Activated CD8-positive, alpha-beta T cell treated with anti-CD3 and anti-CD28 coated beads, Interleukin-2, amount 10 ng/mL, durations not matched to agents 7 days and 5 days (primary cell): ENCODE measurements around the gene VDAC2. TPM values are rescaled to one million over a fixed set of nuclear protein-coding genes. Genes with fewer than 3 reads are reported as not detected.
"Not testable (repeated sequence)": the region's sequence is repeated elsewhere in the genome, so short reads cannot be mapped to it uniquely, and the experiment has no call there.

ENCODE experiments used
- ATAC-seq: fragments of 150-1000 bp; cut with Tn5 transposase; one replicate; pipeline ENCODE4 v1.10.0; 2021; ENCODE audit warnings: moderate library complexity
- CTCF ChIA-PET: fragments of 350-600 bp; sonication (Branson Sonifier 250); formaldehyde crosslinking; loops from one replicate; lab custom pipeline; 2021; ENCODE audit warnings: antibody characterized with exemption; lab: Charles Lee
- POLR2A ChIA-PET: fragments of 350-600 bp; sonication (Branson Sonifier 250); formaldehyde crosslinking; loops from one replicate; lab custom pipeline; 2021; ENCODE audit warnings: antibody characterized with exemption; lab: Charles Lee
- DNase-seq: peaks from one replicate; pipeline ENCODE4 v3.0.0-alpha.2; 2020
- H3K27ac Mint-ChIP-seq: one replicate; pipeline ENCODE4 v1.8.0; 2021; ENCODE audit warnings: mild to moderate bottlenecking, mixed read lengths
- H3K27me3 Mint-ChIP-seq: one replicate; pipeline ENCODE4 v1.8.0; 2021; ENCODE audit warnings: low read depth, mixed read lengths
- H3K36me3 Mint-ChIP-seq: one replicate; pipeline ENCODE4 v1.8.0; 2021; ENCODE audit warnings: low read depth, mixed read lengths
- H3K4me1 Mint-ChIP-seq: one replicate; pipeline ENCODE4 v1.8.0; 2021; ENCODE audit warnings: low read depth, mixed read lengths
- H3K4me3 Mint-ChIP-seq: one replicate; pipeline ENCODE4 v1.8.0; 2021; ENCODE audit warnings: mild to moderate bottlenecking, mixed read lengths
- H3K9me3 Mint-ChIP-seq: one replicate; pipeline ENCODE4 v1.8.0; 2022; ENCODE audit warnings: mixed read lengths; ENCODE audit not compliant: insufficient read depth
- total RNA-seq, 2 experiments: library from RNA; stranded (reverse); gene quantifications; one replicate each; pipeline ENCODE4 v1.2.3, GENCODE V29; 2021

The VDAC2 gene
- total RNA-seq, 2 experiments from 2014 or later: 152 to 159 TPM

GRCh38 chr10:75181073-75181472 is 29.5 kb upstream of the VDAC2 start:
- no peak overlapping the region for H3K4me3 Mint-ChIP-seq
- CTCF ChIA-PET: interaction anchor here (1.5 to 16.6 kb wide), 2 partner anchors 30 to 51 kb away, joined by 4 to 279 read pairs; partner anchors contain the start of genes COMTD1 and VDAC2

GRCh38 chr10:75186310-75186709 is 24.3 kb upstream of the VDAC2 start:
- no peak for ATAC-seq

More at GRCh38 chr10:75181073-75181472, 29.5 kb upstream of the VDAC2 start:
- Mint-ChIP-seq H3K36me3 (peaks cover 34% of the 10 kb centered on the region), H3K27ac (no peak overlapping the region), H3K27me3 (no peaks in the 10 kb centered on the region), H3K9me3 (no peaks in the 10 kb centered on the region), H3K4me1 (peaks cover 30% of the 10 kb centered on the region)
- ATAC-seq (no peak), DNase-seq (no peak)
- POLR2A ChIA-PET: interaction anchor here (0.6 kb wide), 1 partner anchor 29 kb away, joined by 4 read pairs; no protein-coding TSS in a partner anchor

GRCh38 chr10:75187961-75188426 is 22.6 kb upstream of the VDAC2 start:
- H3K9me3 Mint-ChIP-seq: no peaks in the 10 kb centered on the region

More at GRCh38 chr10:75186310-75186709, 24.3 kb upstream of the VDAC2 start:
- no peak for DNase-seq
- Mint-ChIP-seq H3K9me3 (no peaks in the 10 kb centered on the region), H3K4me1 (peaks cover 24% of the 10 kb centered on the region), H3K4me3 (no peak overlapping the region), H3K27ac (peak overlapping the region; percentile 66), H3K27me3 (no peaks in the 10 kb centered on the region), H3K36me3 (peaks cover 8% of the 10 kb centered on the region)
- POLR2A ChIA-PET: interaction anchor here (0.6 kb wide), 1 partner anchor 8 kb away, joined by 3 read pairs; no protein-coding TSS in a partner anchor
- CTCF ChIA-PET: interaction anchor here (4.1 to 16.6 kb wide), 3 partner anchors 13 to 46 kb away, joined by 55 to 279 read pairs (median 58); partner anchors contain the start of genes COMTD1 and VDAC2

DNA sequence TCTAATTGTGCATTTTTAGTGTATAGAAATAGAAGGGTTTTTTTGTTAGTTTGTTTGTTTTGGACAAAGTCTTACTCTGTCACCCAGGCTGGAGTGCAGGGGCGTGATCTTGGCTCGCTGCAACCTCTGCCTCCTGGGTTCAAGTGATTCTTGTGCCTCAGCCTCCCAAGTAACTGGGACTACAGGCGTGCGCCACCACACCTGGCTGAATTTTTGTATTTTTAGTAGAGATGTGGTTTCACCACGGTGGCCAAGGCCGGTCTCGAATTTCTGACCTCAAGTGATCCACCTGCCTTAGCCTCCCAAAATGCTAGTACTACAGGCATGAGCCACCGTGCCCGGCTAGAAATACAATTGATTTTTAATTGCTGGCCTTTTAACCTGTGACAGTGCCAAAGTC is 22.1 kb upstream of the VDAC2 start:
- peaks cover 19% of the 10 kb centered on the region for H3K4me1 Mint-ChIP-seq
- H3K9me3 Mint-ChIP-seq, DNase-seq, H3K36me3 Mint-ChIP-seq, H3K4me3 Mint-ChIP-seq, H3K27me3 Mint-ChIP-seq, ATAC-seq: not testable (repeated sequence)
- H3K27ac Mint-ChIP-seq: peak overlapping the region; percentile 93
- ChIA-PET CTCF (interaction anchor here (0.7 to 16.6 kb wide), 24 partner anchors 10 to 153 kb away, joined by 3 to 279 read pairs (median 7); partner anchors contain the start of genes COMTD1, SAMD8 and VDAC2), POLR2A (interaction anchor here (1.0 to 1.9 kb wide), 4 partner anchors 22 to 77 kb away, joined by 3 to 18 read pairs (median 8); partner anchors contain the start of genes SAMD8 and VDAC2)

More at GRCh38 chr10:75187961-75188426, 22.6 kb upstream of the VDAC2 start:
- peaks cover 19% of the 10 kb centered on the region for H3K4me1 Mint-ChIP-seq
- peaks cover under 1% of the 10 kb centered on the region for H3K36me3 Mint-ChIP-seq
- DNase-seq (peak; percentile 85), ATAC-seq (peak; percentile 92)
- POLR2A ChIA-PET: interaction anchor here (1.0 to 1.9 kb wide), 5 partner anchors 10 to 76 kb away, joined by 3 to 18 read pairs (median 7); partner anchors contain the start of genes SAMD8 and VDAC2
- peak overlapping the region; percentile 93 for H3K27ac Mint-ChIP-seq
- H3K27me3 Mint-ChIP-seq: no peaks in the 10 kb centered on the region
- CTCF ChIA-PET: interaction anchor here (0.7 to 16.6 kb wide), 24 partner anchors 10 to 152 kb away, joined by 3 to 279 read pairs (median 7); partner anchors contain the start of genes COMTD1, SAMD8 and VDAC2
- H3K4me3 Mint-ChIP-seq: no peak overlapping the region

- Mint-ChIP-seq H3K36me3 (peaks cover 4% of the 10 kb centered on the region), H3K27ac (no peak overlapping the region), H3K4me1 (peaks cover 19% of the 10 kb centered on the region), H3K27me3 (no peaks in the 10 kb centered on the region), H3K9me3 (no peaks in the 10 kb centered on the region), H3K4me3 (no peak overlapping the region)
- POLR2A ChIA-PET: interaction anchor here (0.8 to 1.3 kb wide), 2 partner anchors 21 to 22 kb away, joined by 3 read pairs; partner anchors contain the start of gene VDAC2
- ATAC-seq (no peak), DNase-seq (no peak)
- CTCF ChIA-PET: interaction anchor here (2.4 to 16.6 kb wide), 4 partner anchors 9 to 43 kb away, joined by 34 to 279 read pairs (median 56); partner anchors contain the start of genes COMTD1 and VDAC2
Measured at GRCh38 chr10:75189266-75190096, 21.1 kb upstream of the VDAC2 start.

- peaks cover 11% of the 10 kb centered on the region for H3K4me1 Mint-ChIP-seq
- no peak for ATAC-seq
- H3K36me3 Mint-ChIP-seq: peaks cover 4% of the 10 kb centered on the region
- ChIA-PET POLR2A (no interaction called here), CTCF (interaction anchor here (1.3 to 16.6 kb wide), 2 partner anchors 10 to 41 kb away, joined by 3 to 279 read pairs; partner anchors contain the start of gene COMTD1)
- no peak overlapping the region for H3K4me3 Mint-ChIP-seq
- H3K9me3 Mint-ChIP-seq: no peaks in the 10 kb centered on the region
- DNase-seq: no peak
- H3K27ac Mint-ChIP-seq: no peak overlapping the region
- no peaks in the 10 kb centered on the region for H3K27me3 Mint-ChIP-seq
Measured at GRCh38 chr10:75191821-75192568, 18.6 kb upstream of the VDAC2 start.

- H3K4me1 Mint-ChIP-seq, ATAC-seq, H3K27me3 Mint-ChIP-seq, H3K4me3 Mint-ChIP-seq, DNase-seq, H3K9me3 Mint-ChIP-seq, H3K27ac Mint-ChIP-seq, H3K36me3 Mint-ChIP-seq: not testable (repeated sequence)
- ChIA-PET POLR2A (interaction anchor here (0.7 kb wide), 1 partner anchor 8 kb away, joined by 3 read pairs; no protein-coding TSS in a partner anchor), CTCF (interaction anchor here (1.0 kb wide), 1 partner anchor 41 kb away, joined by 3 read pairs; the partner anchor contains the start of gene COMTD1)
Measured at GRCh38 chr10:75194625-75195024, 16.0 kb upstream of the VDAC2 start.

GRCh38 chr10:75195035-75195763 is 15.4 kb upstream of the VDAC2 start:
- Mint-ChIP-seq H3K4me1 (peaks cover 4% of the 10 kb centered on the region), H3K27me3 (no peaks in the 10 kb centered on the region), H3K27ac (no peak overlapping the region), H3K36me3 (peaks cover 4% of the 10 kb centered on the region), H3K9me3 (no peaks in the 10 kb centered on the region), H3K4me3 (no peak overlapping the region)
- no peak for ATAC-seq
- ChIA-PET CTCF (interaction anchor here (1.0 to 6.6 kb wide), 3 partner anchors 7 to 40 kb away, joined by 3 to 55 read pairs (median 6); partner anchors contain the start of gene COMTD1), POLR2A (no interaction called here)
- DNase-seq: no peak

DNA sequence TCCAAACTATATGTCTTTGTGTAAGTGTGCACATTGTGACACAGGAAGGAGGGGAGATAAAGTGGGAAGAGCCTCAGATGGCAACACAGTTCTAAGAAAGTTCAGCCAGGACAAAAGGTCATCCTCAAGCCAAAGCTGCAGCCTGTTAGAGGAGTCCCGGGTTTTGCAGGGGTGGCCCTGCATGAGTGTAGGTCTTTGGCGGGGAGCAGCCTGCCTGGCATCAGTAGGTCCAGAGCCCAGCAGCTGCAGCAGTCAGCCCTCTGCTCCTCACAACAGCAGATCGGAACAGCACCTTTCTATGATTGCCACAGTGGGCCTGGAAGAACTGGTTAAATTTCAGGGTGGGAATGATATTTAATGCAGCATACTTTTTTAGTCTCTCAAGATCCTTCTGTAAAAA is 13.5 kb upstream of the VDAC2 start:
- no peak for ATAC-seq
- DNase-seq: no peak
- no peaks in the 10 kb centered on the region for H3K27me3 Mint-ChIP-seq
- H3K27ac Mint-ChIP-seq: no peak overlapping the region
- H3K36me3 Mint-ChIP-seq: peaks cover 4% of the 10 kb centered on the region
- no peaks in the 10 kb centered on the region for H3K9me3 Mint-ChIP-seq
- CTCF ChIA-PET: interaction anchor here (0.9 to 6.6 kb wide), 3 partner anchors 9 to 39 kb away, joined by 3 to 55 read pairs (median 3); partner anchors contain the start of gene COMTD1
- POLR2A ChIA-PET: interaction anchor here (1.8 kb wide), 1 partner anchor 13 kb away, joined by 6 read pairs; no protein-coding TSS in a partner anchor
- no peak overlapping the region for H3K4me3 Mint-ChIP-seq
- peaks cover 9% of the 10 kb centered on the region for H3K4me1 Mint-ChIP-seq

DNA sequence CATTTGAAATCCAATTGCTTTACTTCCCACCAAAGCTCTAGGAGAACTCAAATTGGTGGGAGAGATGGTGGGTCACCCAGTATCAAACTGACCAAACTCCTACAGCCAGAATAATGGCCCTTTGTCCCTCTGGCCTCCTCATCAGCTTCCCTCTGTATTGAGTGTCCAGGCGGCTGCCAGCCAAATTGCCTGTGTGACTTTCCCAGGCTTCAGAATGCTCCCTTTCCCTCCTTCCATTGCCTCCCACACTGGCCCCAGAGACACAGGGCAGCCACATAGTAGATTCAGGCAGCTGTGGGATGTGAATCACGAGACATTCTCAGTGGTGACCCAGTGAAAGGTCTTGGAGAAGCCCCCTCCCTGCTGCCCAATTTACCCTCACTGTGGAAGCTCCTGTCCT is 12.7 kb upstream of the VDAC2 start:
- ChIA-PET CTCF (interaction anchor here (0.8 to 6.6 kb wide), 4 partner anchors 10 to 34 kb away, joined by 3 to 55 read pairs (median 3); no protein-coding TSS in a partner anchor), POLR2A (interaction anchor here (0.7 to 1.0 kb wide), 2 partner anchors 10 to 12 kb away, joined by 3 read pairs; no protein-coding TSS in a partner anchor)
- no peak for DNase-seq
- ATAC-seq: no peak
- Mint-ChIP-seq H3K9me3 (no peaks in the 10 kb centered on the region), H3K36me3 (peaks cover 4% of the 10 kb centered on the region), H3K27me3 (no peaks in the 10 kb centered on the region), H3K27ac (no peak overlapping the region), H3K4me1 (peaks cover 10% of the 10 kb centered on the region), H3K4me3 (no peak overlapping the region)
